ENCODE results near the gene PRSS57. TPM values are rescaled to one million over a fixed set of nuclear protein-coding genes. Genes with fewer than 3 reads are reported as not detected.

Gene PRSS57
- total RNA-seq, 5 donors from 2014 or later (not counting 1 experiment from before 2014, with no cell fraction given), result 0.86 to 2.5 (median 1.7) TPM; not detected in 1

DNA sequence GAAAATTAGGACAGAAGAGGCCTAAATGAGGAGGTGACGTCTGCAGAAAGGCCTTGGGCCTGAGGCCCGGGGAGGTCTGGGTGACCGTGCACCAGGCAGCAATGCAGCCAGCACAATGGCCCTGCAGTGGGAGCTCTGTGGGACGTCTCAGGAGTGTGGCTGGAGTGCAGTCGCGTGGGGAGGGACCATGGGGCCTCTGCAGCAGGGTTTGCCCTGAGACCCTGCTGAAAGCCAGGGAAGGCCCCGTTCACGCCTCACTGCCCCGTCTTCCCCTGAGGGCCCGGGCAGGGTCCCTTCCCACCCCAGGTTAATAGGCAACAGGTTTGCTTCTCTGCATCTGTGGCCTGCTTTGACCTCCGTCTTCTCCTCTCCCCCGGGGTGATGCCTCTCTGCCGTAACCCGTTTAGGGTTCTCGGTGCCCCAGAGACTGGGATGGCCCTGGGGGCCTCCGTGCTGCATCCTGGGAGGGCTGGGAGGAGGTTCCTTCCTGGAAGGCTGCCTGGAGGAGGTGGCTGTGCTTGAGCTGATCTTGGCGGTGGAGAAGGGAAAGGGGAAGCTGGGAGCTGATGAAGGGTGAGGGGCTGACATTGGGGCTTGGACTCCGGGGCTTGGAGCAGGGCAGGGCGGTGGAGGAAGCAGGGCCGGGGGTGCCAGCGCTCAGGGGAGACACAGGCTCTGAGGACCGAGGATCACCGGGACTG is 23.1 kb upstream of the PRSS57 start:
- Histone ChIP-seq H3K4me3 (ENCODE audit: control insufficient read depth in 1 of 2, extremely low read depth in 1 of 2, low read length in 1 of 2) (no peak overlapping the region), H3K27me3 (replicated peaks in 1 of 2; ENCODE audit: control insufficient read depth in 2 of 2, extremely low read depth in 1 of 2, insufficient read depth in 2 of 2, low read length in 1 of 2) (peaks cover 0 to 62% of the 10 kb centered on the region in 2 experiments), H3K27ac (ENCODE audit: low read length) (no peak overlapping the region), H3K36me3 (ENCODE audit: control insufficient read depth in 2 of 2, extremely low read depth in 1 of 2, insufficient read depth in 1 of 2, low read length in 1 of 2) (no peaks in the 10 kb centered on the region), H3K9me3 (no peaks in the 10 kb centered on the region), H3K4me1 (ENCODE audit: control insufficient read depth in 1 of 2, extremely low read depth in 1 of 2, insufficient read depth in 2 of 2, low read length in 2 of 2) (peaks cover 0 to 5% of the 10 kb centered on the region in 2 experiments)
- Mint-ChIP-seq H3K27me3 (peaks cover 21 to 32% of the 10 kb centered on the region in 2 donors), H3K9me3 (peaks cover 5% of the 10 kb centered on the region in 3 donors), H3K27ac (no peak overlapping the region), H3K4me1 (peaks cover 0 to 2% (median 0%) of the 10 kb centered on the region in 3 donors), H3K36me3 (peaks cover 3% of the 10 kb centered on the region), H3K4me3 (peak overlapping the region in 1 of 3 donors; percentile 32)
- ChIA-PET POLR2A (no interaction called here), CTCF (interaction anchor here in 1 of 2 donors (0.5 kb wide), 1 partner anchor 18 kb away, joined by 3 read pairs; no protein-coding TSS in a partner anchor)
- WGBS (ENCODE audit: insufficient coverage), result 83% methylated on average over 20 of the region's 23 CpGs
- DNase-seq (no peak), ATAC-seq (replicated peaks in 1 of 4) (no peak)

DNA sequence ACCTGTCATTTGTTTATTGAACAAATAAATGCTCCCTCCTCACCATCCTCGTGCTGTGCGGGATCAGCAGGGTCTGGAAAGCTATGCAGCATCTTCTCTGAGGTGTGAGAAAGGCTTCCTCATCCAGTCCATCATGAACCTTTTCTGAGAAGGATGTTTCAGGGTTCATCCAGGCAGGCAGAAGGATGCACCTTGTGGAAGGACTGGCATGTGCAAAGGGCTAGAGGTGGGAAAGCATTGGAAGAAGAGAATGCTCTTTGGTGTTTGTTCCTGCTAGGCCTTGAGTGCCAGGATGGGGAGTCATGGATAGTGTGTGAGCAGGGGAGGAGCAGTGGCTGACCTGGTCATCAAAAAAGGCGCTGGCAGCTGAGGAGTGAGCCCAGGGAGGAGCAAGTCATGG is 20.1 kb upstream of the PRSS57 start:
- ChIA-PET CTCF (no interaction called here), POLR2A (no interaction called here)
- WGBS (ENCODE audit: insufficient coverage), result 45% methylated on average over 1 of the region's 3 CpGs
- peaks cover 0 to 57% of the 10 kb centered on the region in 2 experiments for H3K27me3 ChIP-seq (replicated peaks in 1 of 2; ENCODE audit: control insufficient read depth in 2 of 2, extremely low read depth in 1 of 2, insufficient read depth in 2 of 2, low read length in 1 of 2)
- no peak overlapping the region for H3K4me3 ChIP-seq (ENCODE audit: control insufficient read depth in 1 of 2, extremely low read depth in 1 of 2, low read length in 1 of 2)
- H3K4me1 Mint-ChIP-seq, result peaks cover 0 to 2% (median 0%) of the 10 kb centered on the region in 3 donors
- peaks cover 25 to 40% of the 10 kb centered on the region in 2 donors for H3K27me3 Mint-ChIP-seq
- no peak overlapping the region for H3K4me3 Mint-ChIP-seq
- ATAC-seq (replicated peaks in 1 of 4) (no peak), DNase-seq (no peak)
- peaks cover 0 to 5% of the 10 kb centered on the region in 2 experiments for H3K4me1 ChIP-seq (ENCODE audit: control insufficient read depth in 1 of 2, extremely low read depth in 1 of 2, insufficient read depth in 2 of 2, low read length in 2 of 2)
- H3K36me3 Mint-ChIP-seq, result peaks cover 3% of the 10 kb centered on the region
- H3K27ac ChIP-seq (ENCODE audit: low read length), result no peak overlapping the region
- no peaks in the 10 kb centered on the region for H3K9me3 ChIP-seq
- peaks cover 5% of the 10 kb centered on the region in 3 donors for H3K9me3 Mint-ChIP-seq
- no peaks in the 10 kb centered on the region for H3K36me3 ChIP-seq (ENCODE audit: control insufficient read depth in 2 of 2, extremely low read depth in 1 of 2, insufficient read depth in 1 of 2, low read length in 1 of 2)
- H3K27ac Mint-ChIP-seq, result peak overlapping the region in 1 of 2 donors; percentile 23

DNA sequence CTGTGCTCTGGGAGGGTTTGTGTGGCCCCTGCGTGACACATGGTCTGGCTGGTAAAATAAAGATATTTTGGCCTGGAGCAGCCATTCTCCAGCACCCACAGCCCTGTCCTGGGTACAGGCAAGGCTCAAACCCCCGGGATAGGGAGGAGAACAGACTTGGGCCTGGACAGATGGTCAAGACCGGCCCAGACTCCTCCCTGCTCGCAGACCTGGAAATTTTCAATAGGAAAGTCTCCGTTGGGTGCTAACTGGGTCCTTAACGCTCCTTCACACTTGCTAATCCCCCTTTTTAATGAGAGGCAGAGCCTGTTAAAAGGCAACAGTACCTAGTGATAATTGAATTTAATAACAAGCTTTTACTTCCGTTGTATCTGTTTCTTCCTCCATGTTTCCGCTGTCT is 16.0 kb upstream of the PRSS57 start:
- Mint-ChIP-seq H3K27me3 (peaks cover 17 to 34% of the 10 kb centered on the region in 2 donors), H3K4me3 (no peak overlapping the region), H3K4me1 (peaks cover 0 to 6% (median 2%) of the 10 kb centered on the region in 3 donors), H3K27ac (no peak overlapping the region), H3K36me3 (peaks cover 3% of the 10 kb centered on the region), H3K9me3 (peaks cover 5% of the 10 kb centered on the region in 3 donors)
- WGBS (ENCODE audit: insufficient coverage), result 83% methylated on average over 2 of the region's 8 CpGs
- POLR2A ChIA-PET, result no interaction called here
- ATAC-seq (replicated peaks in 1 of 4) (no peak), DNase-seq (no peak)
- H3K27me3 ChIP-seq (replicated peaks in 1 of 2; ENCODE audit: control insufficient read depth in 2 of 2, extremely low read depth in 1 of 2, insufficient read depth in 2 of 2, low read length in 1 of 2), result peaks cover 0 to 64% of the 10 kb centered on the region in 2 experiments
- no peaks in the 10 kb centered on the region for H3K36me3 ChIP-seq (ENCODE audit: control insufficient read depth in 2 of 2, extremely low read depth in 1 of 2, insufficient read depth in 1 of 2, low read length in 1 of 2)
- no peaks in the 10 kb centered on the region for H3K9me3 ChIP-seq
- no peak overlapping the region for H3K27ac ChIP-seq (ENCODE audit: low read length)
- H3K4me3 ChIP-seq (ENCODE audit: control insufficient read depth in 1 of 2, extremely low read depth in 1 of 2, low read length in 1 of 2), result no peak overlapping the region
- H3K4me1 ChIP-seq (ENCODE audit: control insufficient read depth in 1 of 2, extremely low read depth in 1 of 2, insufficient read depth in 2 of 2, low read length in 2 of 2), result peaks cover 0 to 3% of the 10 kb centered on the region in 2 experiments
- CTCF ChIA-PET, result no interaction called here

DNA sequence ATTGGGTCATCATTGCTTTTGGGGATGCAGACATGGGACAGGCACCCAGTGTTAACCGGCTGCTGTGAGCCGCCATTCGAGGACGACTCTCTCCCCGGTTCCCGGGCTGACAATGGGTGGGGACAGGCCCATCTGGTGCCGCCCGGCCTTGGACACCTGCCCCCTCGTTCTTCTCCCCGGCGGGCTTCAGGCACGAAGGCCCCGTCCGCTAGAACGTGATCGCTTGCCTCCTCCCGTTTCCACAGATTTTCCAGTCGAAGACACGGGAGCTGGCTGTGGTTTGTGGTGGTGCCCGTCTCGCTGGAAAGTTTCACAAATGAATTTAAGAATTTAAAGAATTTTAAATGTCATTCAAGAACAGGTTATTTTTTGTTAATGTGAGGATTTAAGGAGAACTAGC is 15.5 kb upstream of the PRSS57 start:
- CTCF ChIA-PET, result no interaction called here

DNA sequence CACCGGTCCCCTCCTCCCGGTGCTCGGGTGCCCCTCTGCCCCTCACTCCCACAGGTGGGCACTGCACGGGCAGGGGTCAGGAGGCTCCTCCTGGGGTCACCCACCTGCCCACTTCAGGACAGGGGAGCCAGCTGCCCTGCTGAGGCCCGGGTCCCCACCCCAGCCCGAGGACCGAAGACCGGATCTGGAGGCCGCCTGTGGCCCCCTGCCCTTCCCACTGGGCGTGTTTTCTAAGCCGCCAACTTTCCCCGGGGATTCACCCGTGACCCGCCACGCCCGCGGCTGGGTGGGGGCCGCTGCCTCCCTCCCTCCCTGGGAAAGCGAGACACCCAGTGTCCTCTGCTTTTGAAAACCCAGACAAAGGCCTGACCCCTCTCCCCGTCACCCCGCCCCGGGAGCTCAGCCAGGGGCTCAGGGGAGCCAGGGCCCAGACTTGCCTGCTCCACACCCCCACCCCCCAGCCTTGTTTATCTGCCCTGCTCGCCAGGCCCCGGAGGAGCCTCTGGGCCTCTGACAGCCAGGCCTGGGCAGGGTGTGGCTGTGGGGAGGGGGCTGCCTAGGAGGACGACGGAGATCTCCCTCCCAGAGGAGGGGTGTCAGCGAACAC is 14.8 kb upstream of the PRSS57 start:
- Histone ChIP-seq H3K4me3 (ENCODE audit: control insufficient read depth in 1 of 2, extremely low read depth in 1 of 2, low read length in 1 of 2) (no peak overlapping the region), H3K36me3 (ENCODE audit: control insufficient read depth in 2 of 2, extremely low read depth in 1 of 2, insufficient read depth in 1 of 2, low read length in 1 of 2) (no peaks in the 10 kb centered on the region), H3K27me3 (replicated peaks in 1 of 2; ENCODE audit: control insufficient read depth in 2 of 2, extremely low read depth in 1 of 2, insufficient read depth in 2 of 2, low read length in 1 of 2) (peaks cover 0 to 63% of the 10 kb centered on the region in 2 experiments), H3K27ac (ENCODE audit: low read length) (no peak overlapping the region), H3K9me3 (no peaks in the 10 kb centered on the region), H3K4me1 (ENCODE audit: control insufficient read depth in 1 of 2, extremely low read depth in 1 of 2, insufficient read depth in 2 of 2, low read length in 2 of 2) (peaks cover 0 to 3% of the 10 kb centered on the region in 2 experiments)
- no peak for DNase-seq
- ATAC-seq (replicated peaks in 1 of 4), result peak in 1 of 4 experiments; percentile 9
- Mint-ChIP-seq H3K27me3 (peaks cover 8 to 34% of the 10 kb centered on the region in 2 donors), H3K27ac (no peak overlapping the region), H3K4me3 (peak overlapping the region in 1 of 3 donors; percentile 9), H3K4me1 (peaks cover 0 to 6% (median 2%) of the 10 kb centered on the region in 3 donors), H3K36me3 (no peaks in the 10 kb centered on the region), H3K9me3 (no peaks in the 10 kb centered on the region)
- WGBS (ENCODE audit: insufficient coverage), result 64% methylated on average over 12 of the region's 27 CpGs
- ChIA-PET CTCF (no interaction called here), POLR2A (no interaction called here)

More for the DNA sequence above, 15.5 kb upstream of the PRSS57 start:
- WGBS (ENCODE audit: insufficient coverage), result 91% methylated on average over 16 of the region's 21 CpGs
- Mint-ChIP-seq H3K4me3 (peak overlapping the region in 2 of 3 donors; percentile 9 to 17), H3K4me1 (peaks cover 0 to 6% (median 2%) of the 10 kb centered on the region in 3 donors), H3K27ac (no peak overlapping the region), H3K36me3 (peaks cover 3% of the 10 kb centered on the region), H3K9me3 (peaks cover 5% of the 10 kb centered on the region in 3 donors), H3K27me3 (peaks cover 14 to 34% of the 10 kb centered on the region in 2 donors)
- no peak overlapping the region for H3K4me3 ChIP-seq (ENCODE audit: control insufficient read depth in 1 of 2, extremely low read depth in 1 of 2, low read length in 1 of 2)
- H3K9me3 ChIP-seq, result no peaks in the 10 kb centered on the region
- POLR2A ChIA-PET, result no interaction called here
- peaks cover 0 to 3% of the 10 kb centered on the region in 2 experiments for H3K4me1 ChIP-seq (ENCODE audit: control insufficient read depth in 1 of 2, extremely low read depth in 1 of 2, insufficient read depth in 2 of 2, low read length in 2 of 2)
- ATAC-seq (replicated peaks in 1 of 4) (no peak), DNase-seq (no peak)
- no peaks in the 10 kb centered on the region for H3K36me3 ChIP-seq (ENCODE audit: control insufficient read depth in 2 of 2, extremely low read depth in 1 of 2, insufficient read depth in 1 of 2, low read length in 1 of 2)
- peaks cover 0 to 63% of the 10 kb centered on the region in 2 experiments for H3K27me3 ChIP-seq (replicated peaks in 1 of 2; ENCODE audit: control insufficient read depth in 2 of 2, extremely low read depth in 1 of 2, insufficient read depth in 2 of 2, low read length in 1 of 2)
- H3K27ac ChIP-seq (ENCODE audit: low read length), result no peak overlapping the region

DNA sequence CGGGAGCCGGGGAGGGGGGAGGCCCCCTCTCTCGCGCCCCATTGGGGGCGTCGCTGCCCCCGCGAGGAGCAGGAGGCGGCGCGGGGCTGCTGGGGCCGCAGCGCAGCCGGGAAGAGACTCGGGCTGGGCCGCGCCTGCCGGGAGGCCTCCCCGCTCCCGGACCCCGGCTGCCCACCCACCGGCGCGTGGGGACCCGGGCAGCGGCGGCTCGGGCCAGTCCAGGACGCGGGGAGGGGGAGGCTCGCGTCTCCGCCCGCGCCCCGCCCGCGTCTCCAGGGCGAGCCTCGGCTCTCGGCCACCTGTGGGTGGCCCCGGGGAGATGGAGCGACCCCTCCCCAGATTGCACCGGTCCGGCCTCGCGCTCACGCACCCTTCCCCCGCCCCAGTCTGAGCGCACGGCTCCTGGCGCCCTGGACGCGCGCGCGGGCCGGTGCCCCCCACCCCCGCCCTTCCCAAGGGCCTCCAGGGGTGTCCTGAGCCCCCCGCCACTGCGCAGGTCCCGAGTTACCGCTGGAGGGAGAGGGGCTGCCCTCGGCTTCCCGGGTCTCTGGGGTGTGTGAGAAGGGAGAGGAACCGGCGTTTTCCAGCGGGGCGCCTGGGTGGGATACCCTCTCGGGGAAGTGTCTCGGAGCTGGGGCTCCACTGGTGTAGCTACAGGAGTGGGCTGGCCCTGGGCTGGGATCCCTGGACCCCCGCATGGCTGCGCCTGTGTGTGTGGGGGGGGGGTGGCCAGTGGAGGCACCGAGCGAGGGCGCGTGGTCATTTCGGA is 14.1 kb upstream of the PRSS57 start:
- Histone ChIP-seq H3K4me1 (ENCODE audit: control insufficient read depth in 1 of 2, extremely low read depth in 1 of 2, insufficient read depth in 2 of 2, low read length in 2 of 2) (peaks cover 0 to 8% of the 10 kb centered on the region in 2 experiments), H3K4me3 (ENCODE audit: control insufficient read depth in 1 of 2, extremely low read depth in 1 of 2, low read length in 1 of 2) (no peak overlapping the region), H3K27ac (ENCODE audit: low read length) (no peak overlapping the region), H3K36me3 (ENCODE audit: control insufficient read depth in 2 of 2, extremely low read depth in 1 of 2, insufficient read depth in 1 of 2, low read length in 1 of 2) (no peaks in the 10 kb centered on the region), H3K9me3 (no peaks in the 10 kb centered on the region), H3K27me3 (replicated peaks in 1 of 2; ENCODE audit: control insufficient read depth in 2 of 2, extremely low read depth in 1 of 2, insufficient read depth in 2 of 2, low read length in 1 of 2) (peaks cover 0 to 67% of the 10 kb centered on the region in 2 experiments)
- H3K27ac Mint-ChIP-seq, result no peak overlapping the region
- H3K4me1 Mint-ChIP-seq, result peaks cover 0 to 8% (median 4%) of the 10 kb centered on the region in 3 donors
- peaks cover 8 to 34% of the 10 kb centered on the region in 2 donors for H3K27me3 Mint-ChIP-seq
- CTCF ChIA-PET, result no interaction called here
- H3K36me3 Mint-ChIP-seq, result no peaks in the 10 kb centered on the region
- H3K9me3 Mint-ChIP-seq, result no peaks in the 10 kb centered on the region
- ATAC-seq (replicated peaks in 1 of 4) (no peak), DNase-seq (no peak)
- H3K4me3 Mint-ChIP-seq, result no peak overlapping the region
- WGBS (ENCODE audit: insufficient coverage), result 4% methylated on average over 57 of the region's 78 CpGs
- POLR2A ChIA-PET, result no interaction called here

All from T-cell (primary cell).